NB4 (cell line): ENCODE measurements around the gene C2CD3.
"Not testable (repeated sequence)": the region's sequence is repeated elsewhere in the genome, so short reads cannot be mapped to it uniquely, and the experiment has no call there.

ENCODE experiments used
- DNase-seq: peaks from one replicate; pipeline ENCODE4 v3.0.0; 2010; ENCODE audit warnings: low read depth
- H3K4me3 ChIP-seq: one replicate; pipeline ENCODE4 v1.5.1; 2011; ENCODE audit warnings: mild to moderate bottlenecking, low read depth, low read length, moderate library complexity
- MYC ChIP-seq: IDR thresholded peaks from 2 replicates; pipeline ENCODE4 v1.6.1; 2011; ENCODE audit warnings: low read depth, low read length
- POLR2A ChIP-seq: IDR thresholded peaks from 2 replicates; pipeline ENCODE4 v1.6.1; 2011; ENCODE audit warnings: mild to moderate bottlenecking; ENCODE audit not compliant: insufficient read length; ENCODE audit errors: extremely low read depth
- TF ChIP-seq, protein P1 (sequence below): IDR thresholded peaks from one replicate; pipeline ENCODE4 v1.5.1; 2012; ENCODE audit warnings: low read depth, low read length
- TF ChIP-seq, protein P2 (sequence below): IDR thresholded peaks from 2 replicates; pipeline ENCODE4 v1.6.1; 2011; ENCODE audit warnings: low read depth, low read length

C2CD3 gene

DNA sequence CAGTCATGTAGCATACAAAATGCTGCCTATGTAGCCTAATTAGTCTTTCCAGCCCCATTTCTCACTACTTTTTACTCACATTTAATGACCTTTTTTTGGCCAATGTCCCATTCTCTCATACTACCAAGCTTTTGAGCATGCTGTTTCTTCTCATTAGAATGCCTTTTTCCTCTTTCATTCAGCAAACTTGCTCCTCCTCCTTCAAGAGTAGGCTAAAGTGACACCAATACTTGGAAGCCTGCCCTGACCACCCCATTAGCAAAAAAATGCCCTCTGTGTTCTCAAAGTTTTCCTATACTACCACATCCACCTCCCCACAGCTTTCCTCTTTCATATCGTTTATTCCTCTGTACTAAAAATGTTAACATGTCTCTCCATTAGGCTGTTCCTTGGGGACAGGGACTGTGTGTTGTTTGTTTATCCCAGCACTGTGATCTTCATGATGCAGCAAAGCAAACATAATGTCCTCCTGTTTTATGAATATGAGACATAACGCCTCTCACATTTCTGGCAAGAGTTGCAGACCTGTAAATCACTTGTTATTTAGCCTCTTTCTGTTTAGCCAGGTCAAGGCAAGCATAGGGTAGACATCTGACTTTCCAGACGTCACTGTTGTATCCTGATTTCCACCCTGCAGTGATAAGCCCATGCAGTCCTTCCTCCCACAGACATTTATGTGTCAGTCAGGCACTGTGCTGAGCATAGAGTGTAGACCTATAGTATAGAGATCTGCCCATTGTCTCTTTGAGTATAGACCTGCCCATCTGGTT is 99.9 kb downstream of the C2CD3 start:
- H3K4me3 ChIP-seq = no peak overlapping the region
- no peak for DNase-seq
- TF ChIP-seq, protein P1, sequence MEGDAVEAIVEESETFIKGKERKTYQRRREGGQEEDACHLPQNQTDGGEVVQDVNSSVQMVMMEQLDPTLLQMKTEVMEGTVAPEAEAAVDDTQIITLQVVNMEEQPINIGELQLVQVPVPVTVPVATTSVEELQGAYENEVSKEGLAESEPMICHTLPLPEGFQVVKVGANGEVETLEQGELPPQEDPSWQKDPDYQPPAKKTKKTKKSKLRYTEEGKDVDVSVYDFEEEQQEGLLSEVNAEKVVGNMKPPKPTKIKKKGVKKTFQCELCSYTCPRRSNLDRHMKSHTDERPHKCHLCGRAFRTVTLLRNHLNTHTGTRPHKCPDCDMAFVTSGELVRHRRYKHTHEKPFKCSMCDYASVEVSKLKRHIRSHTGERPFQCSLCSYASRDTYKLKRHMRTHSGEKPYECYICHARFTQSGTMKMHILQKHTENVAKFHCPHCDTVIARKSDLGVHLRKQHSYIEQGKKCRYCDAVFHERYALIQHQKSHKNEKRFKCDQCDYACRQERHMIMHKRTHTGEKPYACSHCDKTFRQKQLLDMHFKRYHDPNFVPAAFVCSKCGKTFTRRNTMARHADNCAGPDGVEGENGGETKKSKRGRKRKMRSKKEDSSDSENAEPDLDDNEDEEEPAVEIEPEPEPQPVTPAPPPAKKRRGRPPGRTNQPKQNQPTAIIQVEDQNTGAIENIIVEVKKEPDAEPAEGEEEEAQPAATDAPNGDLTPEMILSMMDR = no peak
- TF ChIP-seq, protein P2, sequence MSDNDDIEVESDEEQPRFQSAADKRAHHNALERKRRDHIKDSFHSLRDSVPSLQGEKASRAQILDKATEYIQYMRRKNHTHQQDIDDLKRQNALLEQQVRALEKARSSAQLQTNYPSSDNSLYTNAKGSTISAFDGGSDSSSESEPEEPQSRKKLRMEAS = no peak
- no peak for TF ChIP-seq POLR2A
- TF ChIP-seq MYC = no peak

DNA sequence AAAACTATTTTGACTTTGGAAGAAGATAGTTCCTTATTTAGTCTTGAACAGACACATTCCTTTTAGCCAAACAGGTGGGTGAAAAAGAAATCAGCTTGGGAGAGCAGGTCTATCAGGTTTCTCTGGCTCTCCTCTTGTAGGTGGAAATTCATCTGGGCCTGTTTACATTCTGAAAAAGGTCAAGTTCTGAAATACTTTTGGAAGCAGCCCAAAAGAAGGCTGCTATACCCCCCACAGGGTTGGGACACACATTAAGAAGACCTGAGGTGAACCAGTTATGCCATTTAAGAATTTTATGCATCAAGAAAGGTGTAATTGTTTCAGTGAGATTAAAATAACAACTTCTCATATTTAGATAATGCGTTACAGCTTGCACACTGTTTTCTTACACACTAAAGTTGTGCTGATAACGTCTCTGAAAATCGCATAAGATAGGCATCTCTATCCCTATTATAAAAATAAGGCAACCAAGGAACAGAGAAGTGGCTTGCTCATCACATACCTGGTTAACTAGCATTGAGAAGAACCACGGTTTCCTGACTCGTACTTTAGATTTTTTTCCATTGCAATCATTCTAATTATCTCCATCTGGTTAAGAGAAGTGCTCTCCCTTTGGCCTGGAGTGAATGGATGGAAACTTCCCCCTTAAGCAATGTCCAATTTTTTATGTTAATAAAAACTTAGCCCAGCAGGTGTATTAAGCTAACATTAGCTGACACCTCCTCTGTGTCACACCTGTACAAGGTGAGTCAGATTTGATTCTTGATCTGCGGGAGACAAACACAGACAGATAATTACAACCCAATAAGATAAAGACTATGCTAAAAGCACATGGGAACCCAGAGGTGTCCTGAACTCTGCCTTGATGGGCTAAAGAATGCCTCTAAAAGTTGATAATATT is 101.4 kb downstream of the C2CD3 start:
- TF ChIP-seq, protein P1 = no peak
- no peak for TF ChIP-seq POLR2A
- no peak for TF ChIP-seq MYC
- TF ChIP-seq, protein P2 = no peak
- no peak for DNase-seq

DNA sequence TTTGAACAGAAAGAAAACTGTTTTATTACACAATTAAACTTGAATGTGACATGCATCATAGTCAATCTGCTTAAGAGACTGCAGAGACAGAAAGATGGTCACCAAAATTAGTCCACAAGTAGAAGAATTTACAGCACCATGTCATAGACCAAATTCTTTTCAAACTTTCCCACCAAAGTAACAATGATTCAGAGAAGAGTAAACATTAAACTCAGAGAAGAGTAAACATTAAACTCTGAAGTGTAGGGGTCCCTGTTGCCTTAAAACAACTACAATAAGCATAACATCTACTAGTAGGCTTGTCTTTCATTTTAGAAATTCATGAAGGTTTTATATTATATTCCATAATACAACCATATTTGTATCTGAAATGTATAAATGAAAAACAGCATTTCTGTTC is 104.1 kb downstream of the C2CD3 start:
- not testable (repeated sequence) for H3K4me3 ChIP-seq, DNase-seq

More for the DNA sequence above, 101.4 kb downstream of the C2CD3 start:
- H3K4me3 ChIP-seq = no peak overlapping the region

DNA sequence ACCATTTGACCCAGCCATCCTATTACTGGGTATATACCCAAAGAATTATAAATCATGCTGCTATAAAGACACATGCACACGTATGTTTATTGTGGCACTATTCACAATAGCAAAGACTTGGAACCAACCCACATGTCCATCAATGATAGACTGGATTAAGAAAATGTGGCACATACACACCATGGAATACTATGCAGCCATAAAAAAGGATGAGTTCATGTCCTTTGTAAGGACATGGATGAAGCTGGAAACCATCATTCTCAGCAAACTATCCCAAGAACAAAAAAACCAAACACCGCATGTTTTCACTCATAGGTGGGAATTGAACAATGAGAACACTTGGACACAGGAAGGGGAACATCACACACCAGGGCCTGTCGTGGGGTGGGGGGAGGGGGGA is 105.3 kb downstream of the C2CD3 start:
- not testable (repeated sequence) for DNase-seq, H3K4me3 ChIP-seq

DNA sequence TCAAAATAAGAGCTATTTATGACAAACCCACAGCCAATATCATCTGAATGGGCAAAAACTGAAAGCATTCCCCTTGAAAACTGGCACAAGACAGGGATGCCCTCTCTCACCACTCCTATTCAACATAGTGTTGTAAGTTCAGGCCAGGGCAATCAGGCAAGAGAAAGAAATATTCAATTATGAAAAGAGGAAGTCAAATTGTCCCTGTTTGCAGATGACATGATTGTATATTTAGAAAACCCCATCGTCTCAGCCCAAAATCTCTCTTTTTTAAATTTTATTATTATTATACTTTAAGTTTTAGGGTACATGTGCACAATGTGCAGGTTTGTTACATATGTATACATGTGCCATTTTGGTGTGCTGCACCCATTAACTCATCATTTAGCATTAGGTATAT is 107.2 kb downstream of the C2CD3 start:
- not testable (repeated sequence) for H3K4me3 ChIP-seq, DNase-seq

DNA sequence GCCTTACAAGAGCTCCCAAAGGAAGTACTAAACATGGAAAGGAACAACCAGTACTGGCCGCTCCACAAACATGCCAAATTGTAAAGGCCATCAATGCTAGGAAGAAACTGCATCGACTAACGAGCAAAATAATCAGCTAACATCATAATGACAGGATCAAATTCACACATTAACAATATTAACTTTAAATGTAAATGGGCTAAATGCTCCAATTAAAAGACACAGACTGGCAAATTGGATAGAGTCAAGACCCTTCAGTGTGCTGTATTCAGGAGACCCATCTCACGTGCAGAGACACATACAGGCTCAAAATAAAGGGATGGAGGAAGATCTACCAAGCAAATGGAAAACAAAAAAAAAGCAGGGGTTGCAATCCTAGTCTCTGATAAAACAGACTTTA is 109.2 kb downstream of the C2CD3 start:
- DNase-seq, H3K4me3 ChIP-seq: not testable (repeated sequence)

DNA sequence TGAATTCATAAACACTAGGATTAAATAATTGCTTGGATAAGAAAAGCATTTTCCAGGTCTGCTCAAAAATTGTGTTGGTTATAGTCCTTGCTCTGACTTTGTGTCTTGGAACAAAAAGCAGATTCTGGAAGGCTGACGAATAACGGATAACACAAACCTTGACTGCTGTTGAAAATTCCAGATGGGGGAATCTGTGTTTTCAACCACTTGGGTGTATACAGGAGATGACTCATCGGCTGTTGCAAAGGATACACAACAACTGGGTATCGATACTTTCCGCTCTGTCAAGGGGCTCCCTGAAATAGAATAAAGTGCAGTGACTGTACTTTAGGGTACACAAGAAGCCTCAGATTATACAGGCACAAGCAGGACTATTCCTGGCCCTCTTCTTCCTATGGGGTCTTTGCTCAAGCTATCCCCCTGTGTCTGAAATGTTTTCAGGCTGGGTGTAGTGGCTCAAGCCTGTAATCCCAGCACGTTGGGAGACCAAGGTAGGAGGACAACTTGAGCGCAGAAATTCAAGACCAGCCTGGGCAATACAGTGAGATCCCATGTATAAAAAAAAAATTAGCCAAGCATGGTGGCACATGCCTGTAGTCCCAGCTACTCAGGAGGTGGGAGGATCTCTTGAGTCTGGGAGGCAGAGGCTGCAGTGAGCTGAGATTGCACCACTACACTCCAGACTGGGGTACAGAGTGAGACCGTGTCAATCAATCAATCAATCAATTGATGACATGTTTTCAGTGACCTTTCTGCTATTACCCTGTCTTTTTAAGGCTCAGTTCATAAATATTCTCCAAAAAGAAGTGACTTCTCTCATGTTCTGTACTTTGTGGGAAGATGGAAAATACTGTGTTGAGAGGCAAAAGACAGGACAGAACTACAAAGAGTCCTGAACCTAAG is 113.3 kb downstream of the C2CD3 start:
- TF ChIP-seq MYC (no peak), POLR2A (no peak)
- TF ChIP-seq, protein P2 = no peak
- TF ChIP-seq, protein P1 = no peak
- H3K4me3 ChIP-seq = no peak overlapping the region
- DNase-seq = no peak
